Medulla oblongata (tissue), 1 donor: ENCODE measurements around the gene EPB41L1.

ENCODE experiments used
- DNase-seq: peaks from one replicate; pipeline ENCODE4 v3.0.0-alpha.2; 2015; ENCODE audit errors: extremely low spot score

EPB41L1 gene

DNA sequence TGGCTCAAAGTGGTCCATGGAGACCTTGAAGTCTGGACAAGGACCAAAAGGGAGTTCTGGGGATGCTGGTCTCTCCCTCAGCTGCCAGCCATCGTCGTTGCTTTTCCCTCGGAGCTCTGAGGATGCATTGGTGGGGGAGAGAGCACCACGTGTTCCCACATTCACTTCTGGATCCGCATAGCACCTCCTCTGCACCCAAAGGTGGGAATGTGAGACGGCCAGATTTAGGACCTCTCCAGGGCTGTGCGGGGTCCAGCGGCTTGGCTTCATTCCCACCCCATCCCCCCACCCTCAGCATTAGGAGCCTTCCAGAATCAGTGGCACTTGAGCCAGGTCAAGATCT is 1.1 kb downstream of the EPB41L1 start:
- DNase-seq, result peak; percentile 35

DNA sequence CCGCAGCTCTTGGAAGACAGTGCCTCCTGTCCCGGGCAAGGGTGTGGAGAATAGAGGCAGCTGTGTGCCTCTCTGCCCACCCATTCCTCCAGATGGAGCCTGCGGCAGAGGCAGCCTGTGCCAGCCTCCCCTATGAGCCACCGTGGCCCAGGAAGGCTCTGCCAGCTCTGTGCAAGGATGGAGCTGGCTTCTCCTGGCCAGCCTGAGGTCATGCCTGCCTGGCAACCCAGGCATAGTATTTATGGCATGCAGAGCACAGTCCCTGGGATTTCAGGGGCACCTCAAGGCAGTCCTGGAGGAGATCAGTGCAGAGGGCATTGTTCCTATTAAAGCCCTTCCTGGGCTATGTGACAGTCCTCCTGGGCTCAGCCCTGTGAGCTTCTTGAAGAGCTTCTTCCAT is 1.5 kb downstream of the EPB41L1 start:
- DNase-seq, result peak; percentile 68

DNA sequence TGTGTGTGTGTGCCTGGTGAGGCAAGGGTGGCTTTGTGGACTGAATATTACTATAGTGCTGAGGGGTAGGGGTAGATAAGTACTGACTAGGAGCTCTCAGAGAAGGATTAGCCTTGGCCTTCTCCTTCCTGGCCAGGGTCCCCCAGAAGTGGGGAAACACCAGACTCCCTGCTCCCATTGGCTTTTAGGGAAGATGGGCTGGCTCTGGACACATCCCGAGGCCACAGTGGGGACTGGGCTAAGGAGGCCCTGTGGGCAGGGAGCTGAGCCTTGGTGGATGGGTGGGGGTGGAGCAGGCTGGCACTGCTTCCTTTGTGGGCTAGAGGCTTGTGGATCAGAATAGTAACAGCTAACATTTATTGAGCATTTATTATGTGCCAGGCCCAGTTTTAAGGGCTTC is 3.1 kb downstream of the EPB41L1 start:
- DNase-seq, result no peak

DNA sequence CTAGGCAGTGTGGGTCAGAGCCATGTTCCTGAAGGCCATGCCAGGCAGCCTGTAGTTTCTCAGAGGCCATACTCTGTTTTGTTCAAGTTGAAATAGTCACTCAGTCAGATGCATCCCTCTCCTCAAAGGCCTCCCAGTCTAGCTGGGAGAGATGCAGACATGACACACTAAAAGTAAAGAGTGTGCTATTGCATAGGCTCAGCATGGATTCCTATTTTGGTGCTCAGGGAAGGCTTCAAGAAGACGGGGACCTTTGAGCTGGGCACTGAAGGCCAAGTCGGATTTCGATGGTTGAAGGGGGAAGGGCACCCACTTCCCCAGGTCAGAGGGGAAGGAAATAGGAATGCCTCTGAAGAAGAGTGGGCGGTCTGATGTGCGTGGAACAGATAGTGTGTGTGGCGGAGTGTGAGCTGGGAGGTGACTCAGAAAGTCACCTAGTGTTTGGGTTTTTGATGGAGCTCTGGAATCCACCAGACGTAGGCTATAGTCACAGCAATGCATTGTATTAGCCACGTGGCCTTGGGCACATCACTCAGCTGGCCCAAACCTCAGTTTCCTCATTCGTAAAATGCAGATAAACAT is 3.7 kb downstream of the EPB41L1 start:
- no peak for DNase-seq

DNA sequence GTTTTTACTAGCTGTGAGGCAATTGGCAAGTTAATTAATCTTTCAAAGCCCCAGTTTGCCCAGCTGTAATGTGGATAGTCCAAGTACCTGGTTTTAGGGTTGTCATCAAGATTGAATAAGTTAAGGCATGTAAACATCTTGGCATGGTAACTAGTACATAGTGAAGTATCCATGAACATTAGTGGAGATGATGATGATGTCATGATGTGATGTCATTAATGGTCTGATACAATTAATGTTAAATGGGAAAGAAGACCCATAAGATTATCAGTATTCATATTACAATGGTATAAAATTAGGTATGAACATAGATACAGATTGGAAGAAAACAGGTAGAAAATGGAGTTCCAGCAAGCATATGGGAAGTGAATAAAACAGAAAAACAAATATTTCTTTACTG is 5.3 kb downstream of the EPB41L1 start:
- DNase-seq, result no peak

DNA sequence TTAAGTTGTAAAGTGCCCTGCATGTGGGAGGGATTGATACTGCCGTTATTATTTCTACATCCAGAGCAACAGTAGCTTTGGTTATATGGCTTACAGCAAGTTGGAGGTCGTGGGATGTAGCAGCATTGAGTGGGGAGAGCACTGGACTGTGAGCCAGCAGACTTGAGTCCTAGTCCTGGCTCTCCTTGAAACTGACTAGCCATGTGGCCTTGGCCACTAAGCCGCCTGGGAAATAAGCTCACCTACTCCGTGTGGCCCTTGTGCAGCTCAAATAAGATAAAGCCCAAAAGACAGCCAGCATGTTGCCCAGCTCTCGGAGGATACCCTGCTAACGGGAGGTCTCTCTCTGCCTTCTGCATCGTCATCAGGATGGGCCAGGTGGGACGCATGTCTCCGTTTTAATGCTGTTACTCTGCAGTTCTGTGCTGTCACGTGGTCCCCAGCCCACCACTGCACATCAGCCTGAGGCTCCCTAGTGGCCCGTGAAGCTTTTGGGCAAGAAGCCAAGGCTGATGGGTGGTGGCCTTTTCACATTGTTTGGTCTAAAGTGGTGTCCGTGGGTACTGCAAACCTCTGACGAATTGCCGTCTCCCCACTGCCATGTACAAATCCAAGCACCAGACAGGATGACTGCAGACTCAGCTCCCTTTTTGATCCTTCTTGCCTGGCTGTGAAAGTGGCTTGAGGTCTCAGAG is 7.9 kb downstream of the EPB41L1 start:
- DNase-seq, result peak; percentile 36

DNA sequence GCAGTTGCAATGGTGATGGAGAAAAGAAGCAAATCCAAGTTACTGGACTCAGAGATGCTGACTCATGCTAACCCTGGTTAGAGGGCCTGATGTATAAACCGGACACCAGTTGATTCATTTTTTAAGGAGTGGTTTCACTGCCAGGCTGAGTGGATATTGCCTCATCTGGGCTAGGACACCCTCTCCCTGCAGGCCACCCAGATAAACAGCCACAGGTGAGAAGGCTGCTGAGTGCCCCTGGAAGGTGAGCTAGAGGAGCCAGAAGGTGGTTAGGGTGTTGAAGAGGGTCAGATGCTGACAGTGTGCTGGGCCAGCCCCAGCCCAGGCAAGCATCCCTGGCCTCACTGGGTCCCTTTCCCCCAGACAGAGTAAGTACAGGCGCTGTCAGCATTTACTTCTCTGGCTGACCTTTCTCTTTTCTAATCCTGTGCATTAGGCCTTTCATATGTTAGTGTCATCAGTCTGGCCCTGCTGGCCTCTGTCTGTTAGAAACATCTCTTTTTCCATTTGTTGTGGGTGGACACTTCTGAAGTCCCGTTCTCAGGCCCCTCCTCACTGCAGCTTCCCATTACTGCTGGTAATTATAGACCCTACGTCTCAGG is 13.5 kb downstream of the EPB41L1 start:
- DNase-seq, result no peak

DNA sequence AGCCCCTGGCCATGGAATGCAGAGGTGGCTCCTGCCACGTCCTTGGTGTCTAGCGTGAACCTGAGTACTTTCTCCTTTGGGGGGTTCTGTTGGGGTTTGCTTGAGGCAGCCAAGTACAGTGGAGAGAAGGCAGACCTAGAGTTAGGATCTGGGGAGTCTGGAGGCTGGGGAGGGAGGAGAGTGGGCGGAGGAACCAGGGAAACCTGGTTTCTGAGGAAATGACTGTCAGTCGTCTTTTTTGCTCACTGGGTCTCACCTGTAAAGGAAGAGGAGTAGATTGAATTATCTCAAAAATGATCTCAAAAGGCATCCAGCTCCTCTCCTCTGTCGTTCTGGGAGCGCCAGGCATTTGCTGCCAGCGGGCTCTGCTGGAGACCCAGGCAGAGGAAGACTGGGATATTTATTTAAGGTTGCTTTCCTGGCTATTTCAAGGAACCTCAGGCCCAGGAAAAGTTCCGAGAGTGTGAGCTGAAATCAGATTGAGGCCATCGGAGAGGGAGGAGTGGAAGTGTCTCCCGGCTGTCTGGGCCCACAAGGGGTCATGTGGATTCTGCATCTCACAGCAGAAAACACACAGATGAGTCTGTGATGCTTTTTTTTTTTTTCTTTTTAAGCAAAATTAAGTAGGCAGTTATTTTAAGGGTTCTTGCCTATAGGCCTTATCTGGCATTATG is 16.1 kb downstream of the EPB41L1 start:
- peak; percentile 57 for DNase-seq

DNA sequence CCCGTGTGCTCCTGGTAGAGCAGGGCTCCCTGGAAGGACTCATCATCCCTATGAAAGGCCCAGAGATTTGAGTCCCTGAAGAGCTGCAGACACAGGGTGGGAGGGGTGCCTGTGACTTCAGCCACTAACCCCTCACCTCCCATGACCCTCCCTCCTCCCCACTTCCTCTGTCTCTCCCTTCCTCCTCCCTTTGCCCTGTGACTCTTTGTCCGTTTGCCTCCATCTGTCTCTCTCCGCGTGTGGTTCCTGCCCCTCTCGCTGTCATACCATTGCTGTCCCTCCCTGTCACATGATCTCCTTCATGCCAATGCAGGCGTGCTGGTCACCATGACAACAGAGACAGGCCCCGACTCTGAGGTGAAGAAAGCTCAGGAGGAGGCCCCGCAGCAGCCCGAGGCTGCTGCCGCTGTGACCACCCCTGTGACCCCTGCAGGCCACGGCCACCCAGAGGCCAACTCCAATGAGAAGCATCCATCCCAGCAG is 19.0 kb downstream of the EPB41L1 start:
- DNase-seq, result peak; percentile 54

DNA sequence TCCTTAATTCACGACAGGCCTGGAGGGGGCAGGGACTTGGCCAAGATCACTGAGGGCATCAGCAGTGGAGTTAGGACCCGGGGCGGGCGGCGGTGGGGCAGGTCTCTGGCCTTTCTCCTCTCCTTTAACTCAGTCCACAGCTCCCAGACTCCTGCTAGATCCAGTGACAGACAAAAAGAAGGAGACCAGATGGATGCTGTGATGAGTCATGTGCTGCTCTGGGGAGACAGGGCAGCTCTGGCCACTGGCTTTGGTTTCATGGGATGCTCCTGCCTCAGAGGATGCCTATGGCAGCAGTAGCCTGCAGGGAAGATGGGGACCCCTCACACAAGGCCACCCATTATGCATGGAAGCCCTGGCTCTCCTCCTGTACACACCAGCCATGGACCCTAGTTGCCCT is 20.5 kb downstream of the EPB41L1 start:
- no peak for DNase-seq

DNA sequence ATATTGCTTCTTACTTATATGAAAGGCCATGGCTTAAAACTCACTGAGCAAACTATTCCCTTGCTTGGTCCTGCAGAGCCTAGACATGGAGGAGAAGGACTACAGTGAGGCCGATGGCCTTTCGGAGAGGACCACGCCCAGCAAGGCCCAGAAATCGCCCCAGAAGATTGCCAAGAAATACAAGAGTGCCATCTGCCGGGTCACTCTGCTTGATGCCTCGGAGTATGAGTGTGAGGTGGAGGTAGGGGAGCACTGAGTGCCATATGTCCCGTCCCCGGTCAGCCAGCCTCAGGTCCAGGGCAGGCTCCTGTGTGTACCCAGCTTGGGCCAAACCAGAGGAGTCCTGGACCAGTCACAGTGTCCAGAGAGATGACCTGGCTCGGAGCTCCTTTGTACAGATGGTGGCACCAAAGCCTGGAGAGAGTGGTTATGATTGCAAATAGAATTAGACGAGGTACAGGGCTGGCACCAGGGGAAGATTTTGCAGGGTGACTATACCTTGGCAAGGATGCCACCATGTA is 21.0 kb downstream of the EPB41L1 start:
- DNase-seq, result no peak

DNA sequence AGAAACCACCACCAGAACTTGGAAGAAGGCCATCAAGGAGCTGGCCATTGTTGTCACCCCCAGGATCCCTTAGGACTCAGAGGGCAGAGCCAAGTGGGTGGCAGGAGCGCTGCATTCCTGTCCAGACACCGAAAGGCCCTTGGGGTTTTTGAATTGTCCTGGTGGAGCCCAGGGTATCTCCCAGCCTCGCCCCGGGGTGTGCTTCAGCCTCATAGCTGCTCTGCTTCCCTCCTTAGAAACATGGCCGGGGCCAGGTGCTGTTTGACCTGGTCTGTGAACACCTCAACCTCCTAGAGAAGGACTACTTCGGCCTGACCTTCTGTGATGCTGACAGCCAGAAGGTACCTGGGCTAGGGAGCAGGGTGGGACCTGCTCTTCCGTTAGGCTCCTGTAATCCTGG is 23.2 kb downstream of the EPB41L1 start:
- no peak for DNase-seq

DNA sequence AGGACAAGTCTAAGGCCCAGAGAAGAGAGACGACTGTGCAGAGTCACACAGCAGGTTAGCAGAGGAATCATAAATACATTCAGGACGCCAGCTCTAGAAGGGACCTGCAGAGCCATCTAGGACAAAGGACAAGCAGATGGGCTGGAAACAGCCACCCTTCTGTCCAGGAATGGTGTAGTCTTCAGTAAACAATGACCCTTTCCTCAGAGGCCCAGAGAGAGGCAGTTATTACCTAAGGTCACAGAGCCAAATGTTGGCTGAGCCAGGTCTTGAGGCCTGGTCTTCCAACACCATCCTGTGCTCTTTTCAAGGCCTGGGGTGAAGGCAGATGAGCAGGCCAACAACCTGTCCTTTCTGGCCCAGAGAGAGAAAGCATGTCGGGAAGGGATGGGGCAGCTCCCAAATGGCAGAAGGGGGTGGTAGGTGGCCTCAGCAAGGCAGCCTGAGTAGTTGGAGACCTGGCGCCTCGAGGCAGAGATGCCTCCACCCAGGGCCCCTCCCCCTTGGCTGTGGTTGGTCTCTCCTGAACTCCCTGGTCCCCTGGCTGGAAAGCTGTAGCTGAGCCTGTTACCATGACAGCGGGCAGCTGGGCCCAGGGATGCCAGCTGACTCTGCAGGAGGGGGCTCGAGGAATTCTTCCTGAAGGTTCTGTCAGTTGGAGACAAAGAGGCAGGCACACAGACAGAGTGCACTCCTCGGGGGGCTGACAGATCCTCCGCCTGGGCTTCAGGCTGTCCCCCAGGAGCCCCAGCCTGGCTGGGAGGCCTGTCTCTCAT is 24.8 kb downstream of the EPB41L1 start:
- DNase-seq, result peak; percentile 86

DNA sequence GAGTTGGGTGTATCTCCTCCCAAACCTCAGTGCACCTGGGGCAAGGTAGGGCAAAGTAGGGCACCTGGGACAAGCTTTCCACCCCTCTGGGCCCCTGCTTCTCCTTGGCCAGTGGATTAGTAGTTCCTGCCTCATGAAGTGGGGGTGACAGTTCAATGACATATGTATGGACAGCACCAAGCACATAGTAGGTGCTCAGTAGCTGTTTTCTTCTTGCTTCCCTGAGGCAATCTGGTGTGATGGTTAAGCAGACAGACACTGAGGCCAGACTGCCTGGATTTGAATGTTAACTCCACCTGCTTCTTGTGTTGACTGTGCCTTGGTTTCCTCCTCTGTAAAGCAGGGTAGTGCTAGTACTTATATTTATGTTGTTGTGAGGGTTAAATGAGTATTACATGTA is 25.8 kb downstream of the EPB41L1 start:
- DNase-seq, result no peak

DNA sequence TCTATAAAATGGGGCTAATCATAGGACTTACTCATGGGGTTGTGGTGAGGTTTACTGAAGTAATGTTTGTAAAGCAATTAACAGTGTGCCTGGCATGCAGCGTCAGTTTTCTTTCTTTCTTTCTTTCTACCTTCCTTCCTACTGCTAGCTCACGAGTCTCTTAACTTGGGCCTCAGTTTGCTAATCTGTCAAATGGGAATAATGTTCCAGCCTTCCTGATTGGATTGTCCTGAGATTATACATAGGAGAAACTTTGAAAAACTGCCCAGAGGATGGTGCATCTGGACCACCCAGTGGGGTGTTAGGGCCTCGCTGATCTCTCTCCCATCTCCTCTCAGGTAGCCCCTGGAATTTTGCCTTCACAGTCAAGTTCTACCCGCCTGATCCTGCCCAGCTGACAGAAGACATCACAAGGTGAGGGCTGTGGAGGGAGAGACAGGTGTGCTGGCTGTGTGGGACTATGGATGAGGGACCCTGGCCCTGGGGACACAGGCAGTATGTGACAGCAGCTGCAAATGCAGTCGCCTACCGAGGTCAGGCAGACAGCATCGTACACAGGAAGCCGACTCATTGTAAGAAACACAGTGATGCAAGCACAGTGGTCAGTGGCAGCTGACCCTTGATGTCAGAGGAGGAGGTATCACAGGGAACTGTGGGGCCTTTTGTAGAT is 27.5 kb downstream of the EPB41L1 start:
- no peak for DNase-seq

DNA sequence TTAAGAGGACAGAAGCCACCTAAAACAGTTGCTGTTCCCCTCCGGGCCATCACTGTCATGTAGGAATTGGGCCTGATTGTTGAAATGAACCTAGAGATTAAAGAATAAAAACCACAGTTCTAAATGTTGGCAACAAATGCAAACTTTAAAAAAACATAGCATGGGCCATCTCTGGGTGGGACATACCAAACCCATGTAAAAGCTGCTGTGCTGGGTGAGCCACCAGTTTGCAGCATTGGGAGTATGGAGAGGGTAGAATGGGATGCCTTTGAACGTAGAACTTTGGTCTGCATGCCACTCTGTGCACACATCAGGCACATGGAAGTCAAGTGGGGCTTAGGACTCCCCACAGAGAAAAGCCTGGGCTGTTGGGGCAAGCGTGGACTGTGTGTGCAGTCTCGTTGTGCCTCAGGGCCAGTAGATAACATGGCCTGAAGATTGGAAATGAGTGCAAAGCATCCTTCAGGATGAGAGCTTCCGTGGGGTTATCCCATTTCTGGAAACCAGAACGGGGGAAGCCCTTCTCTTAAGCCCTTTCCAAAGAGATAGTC is 28.1 kb downstream of the EPB41L1 start:
- no peak for DNase-seq

DNA sequence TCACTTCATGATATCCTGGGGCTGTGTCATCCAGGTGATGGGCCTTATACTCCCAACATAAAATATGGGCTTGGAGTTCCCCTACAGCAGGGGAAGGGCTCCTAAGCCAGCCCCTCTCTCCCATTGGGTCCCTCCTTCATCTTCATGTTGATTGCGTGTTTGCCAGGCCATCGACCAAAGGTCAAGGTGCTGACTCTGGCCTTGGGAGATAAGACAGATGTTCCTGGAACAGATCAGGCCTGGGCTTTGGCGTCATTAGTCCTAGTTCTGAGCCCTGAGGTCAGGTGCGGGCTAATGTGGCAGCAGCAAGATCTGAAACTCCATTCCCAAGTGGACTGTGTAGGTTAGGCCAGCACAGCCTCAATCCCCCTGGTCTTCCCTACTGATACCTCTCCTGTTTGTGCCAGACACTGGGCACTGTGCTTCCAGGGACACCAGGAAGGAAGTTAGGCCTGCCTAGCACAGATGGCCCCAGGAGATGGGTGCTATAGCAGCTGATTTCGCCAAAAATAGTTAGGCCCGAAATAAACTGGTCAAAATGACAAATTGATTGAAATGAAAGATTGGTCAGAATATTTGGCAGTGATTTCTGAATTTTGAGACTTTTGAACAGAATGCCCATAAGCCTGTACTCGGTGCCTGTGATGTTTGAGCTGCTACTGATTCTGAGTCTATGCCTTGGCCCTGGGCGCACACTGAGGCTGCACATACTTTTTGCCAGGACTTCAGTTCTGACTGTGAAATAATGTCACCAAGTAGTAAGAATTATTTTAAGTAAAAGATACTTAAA is 28.8 kb downstream of the EPB41L1 start:
- DNase-seq, result no peak

DNA sequence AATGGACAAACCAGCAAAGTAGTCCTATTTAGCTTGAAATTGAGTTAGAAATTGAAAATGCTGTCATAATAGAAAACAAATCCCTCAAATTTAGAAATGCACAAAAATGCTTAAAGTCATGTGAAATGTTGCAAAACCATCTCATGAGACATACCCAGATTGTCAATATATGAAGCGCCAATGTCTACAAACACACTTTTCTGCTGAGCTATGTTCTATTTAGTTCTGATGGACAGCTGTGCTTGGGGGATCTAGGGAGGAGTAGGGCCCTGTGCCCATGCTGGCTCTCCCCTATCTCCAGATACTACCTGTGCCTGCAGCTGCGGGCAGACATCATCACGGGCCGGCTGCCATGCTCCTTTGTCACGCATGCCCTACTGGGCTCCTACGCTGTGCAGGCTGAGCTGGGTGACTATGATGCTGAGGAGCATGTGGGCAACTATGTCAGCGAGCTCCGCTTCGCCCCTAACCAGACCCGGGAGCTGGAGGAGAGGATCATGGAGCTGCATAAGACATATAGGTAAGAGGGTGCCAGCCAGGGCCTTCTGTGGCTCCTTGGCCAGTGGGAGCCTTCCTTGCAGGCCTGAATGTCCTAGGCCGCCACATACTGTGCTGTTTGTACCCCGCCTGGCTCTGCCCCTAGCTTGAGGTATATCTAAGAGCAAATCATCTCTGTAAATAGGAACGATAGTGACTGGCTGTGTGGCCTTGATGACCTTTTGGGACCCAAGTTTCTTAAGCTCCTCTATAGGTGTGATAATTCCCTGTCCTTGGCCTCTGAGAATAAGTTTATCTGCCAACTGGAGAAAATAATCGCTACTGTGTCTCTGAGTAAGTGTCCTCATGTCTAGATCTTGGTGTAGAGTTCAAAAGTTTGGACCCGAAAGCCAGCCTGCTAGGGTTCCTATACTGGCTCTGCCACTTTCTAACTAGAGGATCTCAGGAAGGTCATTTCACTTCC is 30.6 kb downstream of the EPB41L1 start:
- no peak for DNase-seq
